ENCODE data around the gene SOWAHA. TPM values are rescaled to one million over a fixed set of nuclear protein-coding genes. Genes with fewer than 3 reads are reported as not detected.

SOWAHA gene
- total RNA-seq, 1 experiment from 2014 or later = 0.20 TPM

GRCh38 chr5:132841305-132841704, 28.2 kb downstream of the SOWAHA start:
- H3K27me3 Mint-ChIP-seq (ENCODE audit: low read depth) = peaks cover 2% of the 10 kb centered on the region
- Histone ChIP-seq H3K27ac (ENCODE audit: insufficient read length, low read depth, low read length) (no peak overlapping the region), H3K23ac (ENCODE audit: insufficient read length, low read depth, low read length) (no peak overlapping the region), H3K23me2 (ENCODE audit: insufficient read length, low read depth, low read length, poor library complexity, severe bottlenecking) (no peaks in the 10 kb centered on the region), H3K9ac (ENCODE audit: extremely low read depth, insufficient read length, low read length) (no peak overlapping the region), H4K5ac (ENCODE audit: insufficient read length, low read depth, low read length) (no peak overlapping the region), H3K27me3 (ENCODE audit: insufficient read depth, low read length) (no peaks in the 10 kb centered on the region), H3K79me2 (ENCODE audit: insufficient read depth, low read length) (no peaks in the 10 kb centered on the region), H3K79me1 (ENCODE audit: insufficient read depth, low read depth, low read length, poor library complexity, severe bottlenecking) (no peaks in the 10 kb centered on the region), H3K18ac (ENCODE audit: insufficient read length, low read depth, low read length) (no peak overlapping the region), H3T11ph (ENCODE audit: low read length) (no peak overlapping the region), H3K4me2 (ENCODE audit: insufficient read depth, insufficient read length, low read length) (no peak overlapping the region), H3K9me3 (ENCODE audit: control insufficient read depth, low read depth, low read length) (no peaks in the 10 kb centered on the region), H3K56ac (ENCODE audit: insufficient read length, low read depth, low read length) (no peak overlapping the region), H4K8ac (replicated peaks; ENCODE audit: insufficient read length, low read depth, low read length) (no peak overlapping the region), H2AFZ (ENCODE audit: low read length) (no peak overlapping the region), H3K4me1 (ENCODE audit: insufficient read depth, low read length) (no peaks in the 10 kb centered on the region), H2BK15ac (ENCODE audit: low read depth, low read length) (no peak overlapping the region), H4K91ac (ENCODE audit: insufficient read length, low read depth, low read length) (no peak overlapping the region), H3K4ac (ENCODE audit: low read depth, low read length) (no peak overlapping the region), H2AK5ac (ENCODE audit: insufficient read length, low read length) (no peak overlapping the region), H2BK5ac (ENCODE audit: insufficient read length, low read length) (no peak overlapping the region), H3K14ac (ENCODE audit: insufficient read depth, low read length) (no peak overlapping the region), H4K20me1 (ENCODE audit: control insufficient read depth, insufficient read depth, insufficient read length) (no peaks in the 10 kb centered on the region), H2BK20ac (ENCODE audit: low read depth, low read length, poor library complexity, severe bottlenecking) (no peak overlapping the region), H2BK12ac (ENCODE audit: insufficient read length, low read depth, low read length) (no peak overlapping the region), H2BK120ac (ENCODE audit: low read depth, low read length, poor library complexity, severe bottlenecking) (no peak overlapping the region)
- no peaks in the 10 kb centered on the region for H3K9me3 Mint-ChIP-seq
- DNase-seq = no peak
- no peaks in the 10 kb centered on the region; a peak in 1 of 4 replicates for H3K4me1 Mint-ChIP-seq
- H3K27ac Mint-ChIP-seq = no peak overlapping the region
- no peak overlapping the region for H3K4me3 Mint-ChIP-seq
- WGBS (ENCODE audit: extremely low coverage, insufficient read length, low lambda C conversion rate) = no CpG with 5 or more reads among the region's 4 CpGs
- no peaks in the 10 kb centered on the region for H3K36me3 Mint-ChIP-seq (ENCODE audit: insufficient read depth in 1 of 3, low read depth in 3 of 3)
- no peak for TF ChIP-seq CTCF (conservative IDR thresholded peaks at IDR 0.05)
